NCI-H2029 (cell line): Measurements from ENCODE around the gene SIL1.
"Not testable (repeated sequence)": the region's sequence is repeated elsewhere in the genome, so short reads cannot be mapped to it uniquely, and the experiment has no call there.

Experiments
- DNase-seq: peaks from one replicate; lab custom pipeline; 2025; lab: John Stamatoyannopoulos, UW

Gene SIL1

GRCh38 chr5:139174382-139174781 is 23.8 kb downstream of the SIL1 start:
- DNase-seq, result not testable (repeated sequence)

GRCh38 chr5:139171779-139172404 is 26.3 kb downstream of the SIL1 start:
- no peak for DNase-seq

- DNase-seq, result no peak
Observed at GRCh38 chr5:139167952-139168720, 30.0 kb downstream of the SIL1 start.

GRCh38 chr5:139167533-139167932 is 30.6 kb downstream of the SIL1 start:
- DNase-seq, result no peak

GRCh38 chr5:139167063-139167462 is 31.1 kb downstream of the SIL1 start:
- no peak for DNase-seq

DNA sequence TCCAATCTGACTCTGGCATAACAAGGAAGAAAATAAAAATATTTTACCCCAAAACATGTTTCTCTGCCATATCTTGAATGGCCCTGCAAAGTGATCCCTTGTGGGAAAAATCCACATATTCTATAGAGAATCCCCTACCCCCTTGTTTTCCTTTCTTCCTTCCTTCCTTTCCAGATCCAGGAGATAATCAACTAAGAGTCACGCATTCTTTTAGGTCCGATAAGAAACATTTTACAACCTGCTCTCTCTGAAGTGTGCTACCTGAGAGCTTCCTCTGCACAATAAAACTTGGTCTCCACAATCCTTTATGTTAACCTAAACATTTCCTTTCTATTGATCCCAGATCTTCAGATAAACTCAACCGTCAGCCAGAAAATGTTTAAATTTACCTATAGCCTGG is 33.3 kb downstream of the SIL1 start:
- not testable (repeated sequence) for DNase-seq

- DNase-seq, result no peak
Observed at GRCh38 chr5:139164020-139164419, 34.1 kb downstream of the SIL1 start.

GRCh38 chr5:139162448-139162847 is 35.7 kb downstream of the SIL1 start:
- DNase-seq, result no peak

GRCh38 chr5:139158791-139159190 is 39.4 kb downstream of the SIL1 start:
- DNase-seq, result no peak

GRCh38 chr5:139157556-139157955 is 40.6 kb downstream of the SIL1 start:
- peak; percentile 36 for DNase-seq

GRCh38 chr5:139156814-139157213 is 41.4 kb downstream of the SIL1 start:
- DNase-seq, result no peak

- no peak for DNase-seq
Observed at GRCh38 chr5:139155333-139155732, 42.8 kb downstream of the SIL1 start.

DNA sequence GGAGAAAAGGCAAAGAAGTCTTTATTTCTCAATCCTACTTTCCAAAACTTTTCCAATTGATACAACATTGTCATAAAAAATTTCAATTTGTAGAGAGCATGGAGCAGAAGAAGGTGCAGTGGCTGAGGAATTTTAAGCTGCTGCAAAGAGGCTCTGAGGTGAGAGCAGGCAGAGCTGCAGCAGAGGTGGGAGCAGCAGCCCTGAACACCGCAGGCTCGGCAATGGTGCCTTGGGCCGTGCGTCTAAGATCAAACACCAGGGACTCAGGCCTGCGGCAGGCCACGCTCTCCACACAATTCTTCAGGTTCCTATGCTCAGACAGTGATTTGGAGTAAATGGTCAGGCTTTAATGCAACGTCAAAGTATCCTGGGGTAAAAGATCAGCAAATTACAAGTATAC is 46.3 kb downstream of the SIL1 start:
- DNase-seq, result no peak

GRCh38 chr5:139150367-139150999 is 47.7 kb downstream of the SIL1 start:
- DNase-seq, result no peak

DNA sequence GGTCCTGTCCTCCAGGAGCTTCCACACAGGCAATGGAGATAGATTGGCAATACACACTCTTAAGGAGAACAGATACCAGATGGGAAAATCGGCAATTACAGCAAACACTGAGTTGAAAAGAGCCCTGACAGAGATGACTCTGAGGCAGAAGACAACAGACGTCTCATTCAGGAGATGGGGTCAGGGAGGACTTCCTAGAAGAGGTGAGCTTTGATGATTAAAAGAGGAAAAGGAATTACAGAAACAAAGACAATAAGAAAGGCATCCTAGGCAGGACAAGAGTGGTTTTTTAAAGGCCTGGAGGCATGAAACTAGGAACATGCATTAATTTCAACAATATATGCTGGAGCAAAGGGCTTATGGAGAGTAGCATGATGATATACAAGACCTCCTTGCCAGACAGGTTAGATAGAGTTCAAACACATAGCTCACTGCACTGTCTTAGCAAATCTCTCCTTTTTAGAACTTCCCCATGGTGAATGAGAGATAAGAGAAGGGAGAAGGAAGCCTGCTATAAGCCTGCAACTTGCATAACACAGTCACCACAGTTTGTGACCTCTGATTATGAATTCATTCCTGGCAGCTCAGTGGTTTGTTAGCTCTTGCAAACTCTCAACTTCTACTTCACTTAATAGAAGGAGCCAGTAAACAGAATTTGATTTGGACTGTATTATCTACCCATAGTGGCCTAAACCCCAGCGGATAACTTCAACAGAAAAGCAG is 48.5 kb downstream of the SIL1 start:
- DNase-seq, result no peak

- DNase-seq, result no peak
Observed at GRCh38 chr5:139148986-139149385, 49.2 kb downstream of the SIL1 start.

- DNase-seq, result peak; percentile 55
Observed at GRCh38 chr5:139148306-139148705, 49.9 kb downstream of the SIL1 start.

DNA sequence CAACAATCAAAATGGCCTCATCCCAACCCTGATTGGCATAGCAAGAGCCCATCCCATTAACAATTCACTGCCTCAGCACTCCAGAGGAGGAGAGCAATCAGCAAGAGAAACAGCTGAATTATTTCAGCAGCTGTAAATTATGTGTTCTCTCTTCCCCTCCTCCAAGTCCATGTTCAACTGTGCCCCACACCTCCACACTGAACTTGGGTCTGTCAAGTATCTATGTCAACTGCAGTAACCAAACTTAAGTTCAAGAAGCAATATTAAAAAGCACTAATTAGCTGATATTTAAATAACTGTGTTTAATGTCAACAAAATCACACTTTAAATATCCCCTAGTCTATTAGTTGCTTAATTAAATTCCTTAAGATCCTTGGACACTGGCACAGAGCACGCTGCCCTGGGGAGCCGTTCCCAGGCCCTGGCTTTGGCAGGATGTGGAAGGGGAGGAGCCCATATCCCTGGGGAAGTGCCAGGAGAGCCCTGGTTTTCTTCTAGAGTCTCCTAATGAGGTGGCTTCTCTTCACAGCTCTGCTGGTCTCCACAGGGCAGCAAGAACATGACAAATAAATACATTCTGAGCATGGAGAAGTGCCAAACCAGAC is 50.6 kb downstream of the SIL1 start:
- peak; percentile 70 for DNase-seq

DNA sequence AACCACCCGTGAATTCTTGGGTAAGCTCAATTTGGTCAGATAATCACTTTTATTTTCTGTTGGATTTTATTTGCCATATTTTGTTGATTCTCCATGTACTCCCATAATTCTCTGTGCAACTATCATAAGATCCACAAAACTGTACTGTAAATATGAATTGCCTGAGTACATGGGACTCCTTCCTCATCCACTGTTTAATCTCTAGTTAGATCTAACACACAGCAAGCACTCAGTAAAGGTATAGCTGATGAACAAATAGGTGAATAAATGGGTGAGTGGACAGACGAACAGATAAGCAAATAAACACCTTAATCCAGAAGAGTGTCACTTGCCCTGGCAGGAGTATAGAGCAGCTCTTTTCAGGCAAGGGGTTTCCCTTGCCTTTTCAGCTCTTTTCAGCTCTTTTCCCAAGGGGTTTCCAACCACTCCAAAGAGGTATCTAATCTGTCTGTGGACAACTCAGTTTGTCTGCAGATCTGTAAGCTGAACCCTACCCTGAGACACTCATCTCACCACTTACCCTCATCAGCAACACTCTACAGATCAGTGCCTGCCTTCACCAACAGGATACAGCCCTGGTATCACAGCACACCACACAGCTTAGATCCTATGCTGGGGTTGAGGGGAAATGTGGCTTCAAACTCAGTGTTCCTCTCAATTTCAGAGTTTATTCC is 51.2 kb downstream of the SIL1 start:
- DNase-seq, result peak; percentile 62

- DNase-seq, result no peak
Observed at GRCh38 chr5:139141446-139142204, 56.5 kb downstream of the SIL1 start.

DNA sequence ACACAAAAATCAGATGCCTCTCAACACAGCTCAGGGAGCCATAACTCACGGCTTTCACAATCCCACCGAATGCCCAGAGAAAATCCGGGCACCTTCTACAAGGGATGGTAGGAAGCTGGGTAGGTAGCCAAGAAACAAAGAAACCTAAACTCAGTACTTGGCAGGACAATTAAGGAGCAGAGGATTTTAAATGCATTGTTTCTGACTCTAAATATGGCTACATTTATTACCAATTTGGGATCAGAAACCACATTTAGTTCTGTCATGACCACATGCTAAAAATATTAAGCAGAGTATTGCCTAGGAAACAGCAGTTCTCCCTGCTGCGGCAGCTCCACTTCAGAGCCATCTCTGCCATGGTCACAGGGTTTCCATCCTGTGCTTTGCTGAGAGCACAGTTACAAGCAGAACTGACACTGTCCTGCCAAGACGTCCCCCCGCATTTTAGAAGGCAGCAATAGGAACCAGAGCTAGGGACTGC is 57.5 kb downstream of the SIL1 start:
- no peak for DNase-seq
